GM21619 (cell line): ENCODE results near the gene ARHGAP26.
"Not testable (repeated sequence)": the region's sequence is repeated elsewhere in the genome, so short reads cannot be mapped to it uniquely, and the experiment has no call there.

Experiments used
- ATAC-seq: cut with Tn5 transposase; IDR thresholded peaks from one replicate; pipeline ENCODE4 v1.9.1; 2021; ENCODE audit not compliant: unreplicated experiment

ARHGAP26 gene

DNA sequence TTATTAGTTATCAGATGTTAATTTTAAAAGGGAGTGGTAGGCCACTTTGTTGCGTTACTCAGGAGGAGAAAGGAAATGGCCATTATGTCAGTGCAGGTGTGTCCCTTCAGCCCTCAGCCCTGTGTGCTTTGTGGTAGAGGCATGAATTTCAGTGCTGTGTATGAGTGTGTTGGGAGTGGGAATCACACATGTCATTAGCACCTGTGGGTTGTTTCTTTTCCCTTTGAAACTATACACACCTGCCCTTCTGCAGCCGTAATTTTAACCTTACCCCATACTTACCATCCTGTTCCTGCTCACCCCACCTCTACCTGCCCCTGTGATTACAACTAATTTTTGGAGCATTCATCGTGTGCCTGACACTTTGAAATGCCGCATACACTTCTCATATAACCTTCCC is 156.4 kb downstream of the ARHGAP26 start:
- ATAC-seq, result no peak

DNA sequence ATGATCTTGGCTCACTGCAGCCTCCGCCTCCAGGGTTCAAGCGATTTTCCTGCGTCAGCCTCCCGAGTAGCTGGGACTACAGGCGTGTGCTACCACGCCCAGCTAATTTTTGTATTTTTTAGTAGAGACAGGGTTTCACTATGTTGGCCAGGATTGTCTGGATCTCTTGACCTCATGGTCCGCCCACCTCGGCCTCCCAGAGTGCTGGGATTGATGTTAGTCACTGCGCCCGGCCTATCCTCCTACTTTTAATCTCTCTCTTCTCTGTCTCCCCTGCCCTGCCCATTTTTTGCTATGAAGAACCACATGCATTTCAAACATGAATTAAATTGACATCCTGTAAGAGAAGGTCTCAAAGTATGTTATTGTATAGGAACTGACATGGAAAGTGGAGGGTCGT is 158.8 kb downstream of the ARHGAP26 start:
- not testable (repeated sequence) for ATAC-seq

DNA sequence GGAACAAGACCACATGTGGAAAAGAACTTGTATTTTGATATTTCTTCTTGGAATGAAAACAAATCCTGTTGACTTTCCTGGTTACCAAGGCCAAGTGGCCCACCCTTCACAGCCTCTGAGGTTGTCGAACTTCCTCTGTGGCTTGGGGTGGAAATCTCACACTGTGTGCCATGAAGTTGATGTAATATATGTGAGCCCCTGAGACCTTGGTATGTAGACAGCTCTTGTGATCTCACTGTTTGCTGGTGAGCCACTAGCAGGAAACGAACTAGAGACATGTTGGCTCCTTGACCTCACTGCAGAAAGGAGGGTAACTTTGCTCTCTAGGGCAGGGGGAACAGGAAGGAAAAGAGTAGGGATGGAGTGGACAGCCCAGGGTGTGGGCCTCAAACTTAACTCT is 159.4 kb downstream of the ARHGAP26 start:
- no peak for ATAC-seq

DNA sequence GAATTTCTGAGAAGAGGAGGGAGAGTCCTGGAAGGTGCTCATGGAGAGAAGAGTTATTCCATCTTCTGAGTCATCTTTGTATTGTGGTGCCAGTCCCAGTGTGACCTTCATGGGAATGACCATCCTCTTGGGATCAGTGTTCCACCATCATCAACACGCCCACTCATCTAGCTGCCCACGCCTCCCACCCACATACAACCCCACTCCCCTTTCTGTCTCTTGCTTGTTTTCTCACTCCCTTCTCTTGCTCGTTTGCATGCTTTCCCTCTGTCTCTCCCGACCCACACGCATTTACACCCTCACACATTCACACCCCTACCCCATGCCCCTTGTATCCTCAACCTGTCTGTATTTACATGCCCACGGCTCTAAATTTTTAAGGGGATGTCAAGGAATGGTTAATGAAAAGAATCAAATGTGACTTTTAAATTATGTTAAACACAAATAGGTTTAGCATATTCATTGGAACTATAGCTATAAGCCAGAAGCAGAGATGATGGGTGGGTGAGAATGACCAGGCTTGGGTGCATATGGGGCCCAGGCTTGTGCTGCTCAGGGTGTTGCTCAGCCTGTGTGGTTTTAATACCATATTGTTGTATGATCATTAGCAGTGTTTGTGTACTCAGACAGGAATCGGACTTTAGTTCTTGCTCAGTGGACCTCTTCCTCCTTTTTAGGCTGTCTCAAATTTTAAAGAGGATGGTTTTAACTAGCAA is 160.4 kb downstream of the ARHGAP26 start:
- ATAC-seq, result no peak

DNA sequence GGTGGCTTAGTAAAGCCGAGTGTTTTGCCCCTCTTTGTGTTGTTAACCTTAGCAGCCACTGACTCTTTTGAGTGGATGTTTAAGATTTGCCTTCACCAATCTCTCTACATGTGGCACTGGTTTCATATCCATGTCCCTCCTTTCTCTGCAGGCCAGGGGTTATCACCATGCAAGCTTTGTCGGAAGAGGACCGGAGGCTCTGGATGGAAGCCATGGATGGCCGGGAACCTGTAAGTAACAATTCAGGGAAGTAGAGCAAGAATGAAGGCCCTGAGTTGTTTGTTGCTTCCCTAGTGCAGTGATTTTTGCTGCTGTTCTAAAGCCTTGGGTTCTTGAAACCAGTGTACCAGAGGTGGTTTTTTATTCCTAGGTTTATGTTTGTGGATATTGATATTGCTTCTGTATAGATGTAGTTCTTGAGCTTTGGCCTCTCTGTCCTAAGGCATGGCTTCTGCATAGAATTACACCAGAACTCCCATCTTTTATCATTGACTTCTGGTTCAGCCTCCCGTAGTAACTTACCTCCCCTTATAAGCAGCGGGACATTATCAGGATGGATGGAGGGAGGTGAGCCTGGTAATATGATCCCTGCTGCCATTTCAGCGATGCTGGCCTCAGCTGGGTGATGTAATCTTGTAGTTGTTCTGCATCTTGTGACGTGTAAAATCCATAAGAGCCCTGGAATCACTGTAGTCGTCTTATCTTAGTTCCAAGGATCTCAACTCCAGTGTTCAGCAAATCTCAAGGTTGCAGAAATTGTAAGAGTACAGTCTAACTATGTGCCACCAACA is 161.9 kb downstream of the ARHGAP26 start:
- no peak for ATAC-seq

DNA sequence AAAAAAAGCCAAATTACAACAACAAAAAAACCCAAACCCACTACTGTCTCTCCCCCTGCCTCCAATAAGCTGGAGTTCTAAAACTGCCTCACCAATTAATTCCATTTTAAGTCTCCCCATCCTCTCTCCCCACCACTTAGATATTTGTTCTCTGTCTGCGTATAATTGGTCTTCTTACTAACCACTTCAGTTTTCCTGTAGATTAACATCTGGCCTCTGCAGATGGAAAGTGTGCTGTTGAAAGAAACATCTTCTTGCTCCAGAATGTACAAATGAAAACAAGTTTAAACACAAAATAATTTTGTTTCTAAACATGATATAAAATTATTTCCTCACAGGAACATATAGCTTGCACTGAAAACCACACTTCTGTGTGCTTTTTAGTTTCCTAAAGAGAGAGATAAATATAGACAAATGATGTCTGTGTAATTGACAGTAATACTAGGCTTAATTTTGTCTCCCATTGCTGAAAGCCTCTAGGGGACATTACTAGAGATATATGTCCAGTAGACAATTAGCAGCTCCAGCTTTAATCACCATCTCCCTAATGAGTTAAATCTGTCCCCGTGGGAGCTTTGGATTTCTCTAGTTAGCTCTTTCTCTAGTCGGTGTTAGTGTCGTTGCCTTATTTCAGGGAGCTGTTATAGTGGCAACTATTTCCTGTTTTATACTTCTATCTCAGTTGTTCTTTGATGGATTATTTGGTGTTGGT is 164.0 kb downstream of the ARHGAP26 start:
- no peak for ATAC-seq

DNA sequence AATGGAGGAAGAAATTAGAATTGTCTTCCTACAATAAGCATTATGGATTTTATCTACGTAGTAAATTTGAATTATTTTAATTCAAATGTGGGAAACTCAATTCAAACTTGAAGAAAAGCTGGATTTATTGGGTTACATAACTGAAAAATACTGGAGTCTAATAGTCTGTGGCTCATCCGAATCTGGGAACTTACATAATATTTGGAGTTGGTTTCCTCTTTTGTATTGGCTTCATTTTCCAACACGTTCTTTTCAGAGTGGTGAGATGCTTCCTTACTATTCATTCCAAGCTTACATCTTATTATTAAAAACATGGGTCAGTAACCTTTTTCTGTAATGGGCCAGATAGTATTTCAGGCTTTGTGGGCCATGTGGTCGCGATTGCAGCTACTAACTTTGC is 164.8 kb downstream of the ARHGAP26 start:
- ATAC-seq, result no peak

DNA sequence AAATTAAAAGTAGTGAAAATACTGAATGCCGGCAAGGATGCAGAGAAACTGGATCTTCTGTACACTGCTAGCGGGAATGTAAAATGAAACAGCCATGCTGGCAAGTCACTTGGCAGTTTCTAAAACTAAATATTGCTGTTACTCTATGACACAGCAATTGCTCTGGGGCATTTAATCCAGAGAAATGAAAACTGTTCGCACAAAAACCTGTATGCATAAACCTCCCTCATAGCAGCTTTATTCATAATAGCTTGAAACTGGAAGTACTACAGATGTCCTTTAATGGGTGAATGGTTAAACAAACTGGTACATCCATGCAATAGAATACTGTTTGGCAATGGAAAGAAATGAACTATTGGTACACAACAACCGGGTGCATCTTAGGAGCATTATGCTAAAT is 167.2 kb downstream of the ARHGAP26 start:
- no peak for ATAC-seq

DNA sequence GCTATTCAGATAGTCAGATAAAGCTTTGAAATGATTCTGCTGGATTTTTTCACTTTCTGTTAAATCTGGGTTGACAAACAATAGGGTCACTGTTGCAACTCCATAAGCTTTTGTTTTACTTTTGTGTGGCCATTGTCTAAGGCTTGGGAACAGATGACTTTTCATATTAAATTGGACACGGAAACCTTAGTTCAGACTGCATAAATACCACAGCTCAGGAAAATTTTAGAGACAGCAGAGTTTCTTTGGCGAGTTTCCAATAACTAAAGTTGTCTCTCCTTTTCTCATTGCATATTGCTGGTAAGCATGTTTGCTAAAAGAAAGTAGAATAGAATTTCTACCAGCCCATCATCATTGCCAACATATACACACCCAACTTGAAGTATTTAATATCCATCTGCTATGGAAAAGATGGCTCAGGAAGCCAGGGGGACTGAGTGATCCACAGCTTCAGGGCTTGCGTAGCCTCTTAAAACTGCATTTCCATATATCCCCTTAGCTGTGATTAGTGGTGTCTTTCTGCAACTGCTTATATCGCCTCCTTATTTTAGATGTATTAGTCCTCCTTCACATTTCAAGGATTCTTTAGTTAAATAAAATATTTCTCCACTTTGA is 168.2 kb downstream of the ARHGAP26 start:
- no peak for ATAC-seq

DNA sequence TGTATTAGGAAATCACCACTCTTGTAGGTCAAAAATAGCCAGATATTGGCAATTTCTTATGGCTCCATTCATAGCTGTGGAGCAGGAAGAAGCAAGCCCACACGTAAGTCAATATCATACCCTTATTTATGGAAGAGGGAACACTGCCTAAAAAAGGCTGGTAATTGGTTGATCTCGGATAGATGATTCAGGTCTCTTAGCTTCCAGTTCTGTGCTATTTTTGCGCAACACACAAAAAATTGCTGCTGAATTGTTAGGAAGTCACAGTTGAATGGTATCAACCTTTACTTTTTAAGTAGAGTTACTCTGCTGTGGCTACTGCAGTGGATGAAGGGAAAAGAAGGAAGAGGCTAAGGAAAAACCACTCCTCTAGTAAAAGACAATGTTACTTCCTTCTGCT is 168.8 kb downstream of the ARHGAP26 start:
- ATAC-seq, result no peak

DNA sequence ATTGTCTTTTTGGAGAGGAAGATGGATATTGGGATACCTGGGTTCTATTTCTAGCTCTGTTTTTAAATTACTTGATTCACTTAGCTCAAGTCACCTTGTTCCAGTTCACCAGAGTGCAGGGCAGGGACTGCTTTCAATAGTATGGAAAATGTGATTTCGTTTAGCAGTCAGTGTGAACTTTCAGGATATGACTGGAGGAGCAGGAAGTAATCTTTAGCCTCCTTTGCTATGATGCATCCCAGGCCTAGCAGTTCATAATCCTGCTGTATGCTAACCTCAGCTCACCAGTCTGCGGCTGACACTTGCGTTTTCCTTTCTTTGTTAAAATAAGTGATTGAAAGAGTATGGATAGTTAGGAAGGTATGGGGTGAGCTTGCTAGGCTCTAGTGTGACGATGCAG is 169.7 kb downstream of the ARHGAP26 start:
- no peak for ATAC-seq

DNA sequence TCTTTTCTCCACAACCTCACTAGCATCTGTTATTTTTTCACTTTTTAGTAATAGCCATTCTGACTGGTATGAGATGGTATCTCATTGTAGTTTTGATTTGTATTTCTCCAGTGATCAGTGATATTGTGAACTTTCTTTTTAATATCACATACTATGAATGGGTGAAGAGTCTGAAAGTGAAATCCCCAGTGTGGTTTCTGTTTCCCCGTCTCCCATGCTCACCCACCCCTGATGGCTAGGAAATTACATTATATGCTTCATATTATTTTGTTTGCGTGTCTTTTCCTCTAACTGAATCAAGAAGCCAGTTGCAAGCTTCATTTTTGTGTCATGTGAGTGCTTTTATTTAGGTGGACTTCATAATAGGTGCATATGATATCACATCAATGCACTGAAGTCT is 171.1 kb downstream of the ARHGAP26 start:
- ATAC-seq, result no peak

DNA sequence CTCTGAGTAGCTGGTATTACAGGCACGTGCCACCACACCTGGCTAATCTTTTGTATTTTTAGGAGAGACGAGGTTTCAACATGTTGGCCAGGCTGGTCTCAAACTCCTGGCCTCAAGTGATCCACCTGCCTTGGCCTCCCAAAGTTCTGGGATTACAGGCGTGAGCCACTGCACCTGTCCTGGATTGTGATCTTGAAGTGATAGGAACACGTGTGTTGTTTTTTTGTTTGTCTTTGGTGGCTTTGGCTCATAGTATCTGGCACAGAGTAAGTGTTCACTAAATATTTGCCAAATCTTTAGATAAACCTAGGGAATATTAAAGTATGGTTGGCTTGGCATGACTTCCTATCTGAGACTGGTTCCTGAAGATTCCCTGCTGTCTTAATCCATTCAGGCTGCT is 172.7 kb downstream of the ARHGAP26 start:
- no peak for ATAC-seq

DNA sequence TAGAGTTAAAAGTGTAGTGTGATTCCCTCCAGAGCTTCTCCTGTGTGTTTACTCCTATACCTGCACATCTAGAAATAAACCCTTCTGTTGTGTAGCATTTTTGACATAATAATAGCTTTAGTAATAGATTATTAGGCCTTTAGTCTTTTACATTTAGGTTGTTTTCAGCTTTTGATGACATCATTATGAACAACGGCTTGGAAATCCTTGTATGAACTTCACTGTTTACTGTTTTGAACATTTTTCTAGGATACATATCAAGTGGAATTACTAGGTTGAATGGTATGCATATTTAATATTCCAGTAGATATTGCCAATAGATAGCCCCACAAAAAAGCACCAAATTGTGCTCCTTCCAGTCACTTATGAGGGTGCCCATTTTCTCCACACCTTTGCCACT is 174.0 kb downstream of the ARHGAP26 start:
- ATAC-seq, result no peak

DNA sequence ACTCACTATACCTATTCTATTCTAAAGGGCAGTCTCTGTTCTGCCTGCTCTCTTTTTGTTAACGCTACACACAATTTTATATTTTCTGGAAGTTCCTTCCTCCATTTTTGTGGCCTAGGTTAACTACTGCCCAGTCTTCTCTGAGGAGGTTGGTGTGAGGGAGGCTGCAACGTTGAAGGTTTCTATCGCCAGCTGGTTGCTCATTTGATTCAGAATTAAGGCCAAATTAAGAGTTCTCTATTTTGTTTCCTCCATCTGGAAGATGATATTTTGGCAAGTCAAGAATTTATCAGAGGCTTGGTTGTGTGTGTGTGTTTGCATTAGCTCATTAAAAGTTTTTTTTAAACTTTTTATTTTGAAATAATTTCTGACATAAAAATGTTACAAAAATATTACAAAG is 175.1 kb downstream of the ARHGAP26 start:
- no peak for ATAC-seq

DNA sequence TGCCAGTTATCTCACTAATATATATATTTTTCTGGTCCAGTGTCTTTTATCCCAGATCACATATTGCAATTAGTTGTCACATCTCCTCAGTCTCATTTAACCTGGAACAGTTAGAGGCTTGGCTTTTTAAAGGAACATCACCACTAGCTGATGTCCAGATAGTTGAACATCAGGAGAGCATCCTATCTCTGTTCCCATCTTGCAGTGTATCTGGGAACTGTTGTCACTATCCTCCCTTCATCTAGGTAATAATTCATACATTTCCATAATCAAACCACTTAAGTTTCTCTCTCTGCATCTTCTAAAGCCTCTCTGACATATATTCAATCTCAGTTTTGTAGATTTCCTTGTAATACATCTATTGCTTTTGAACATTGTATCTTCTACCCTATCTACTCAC is 175.7 kb downstream of the ARHGAP26 start:
- ATAC-seq, result no peak

DNA sequence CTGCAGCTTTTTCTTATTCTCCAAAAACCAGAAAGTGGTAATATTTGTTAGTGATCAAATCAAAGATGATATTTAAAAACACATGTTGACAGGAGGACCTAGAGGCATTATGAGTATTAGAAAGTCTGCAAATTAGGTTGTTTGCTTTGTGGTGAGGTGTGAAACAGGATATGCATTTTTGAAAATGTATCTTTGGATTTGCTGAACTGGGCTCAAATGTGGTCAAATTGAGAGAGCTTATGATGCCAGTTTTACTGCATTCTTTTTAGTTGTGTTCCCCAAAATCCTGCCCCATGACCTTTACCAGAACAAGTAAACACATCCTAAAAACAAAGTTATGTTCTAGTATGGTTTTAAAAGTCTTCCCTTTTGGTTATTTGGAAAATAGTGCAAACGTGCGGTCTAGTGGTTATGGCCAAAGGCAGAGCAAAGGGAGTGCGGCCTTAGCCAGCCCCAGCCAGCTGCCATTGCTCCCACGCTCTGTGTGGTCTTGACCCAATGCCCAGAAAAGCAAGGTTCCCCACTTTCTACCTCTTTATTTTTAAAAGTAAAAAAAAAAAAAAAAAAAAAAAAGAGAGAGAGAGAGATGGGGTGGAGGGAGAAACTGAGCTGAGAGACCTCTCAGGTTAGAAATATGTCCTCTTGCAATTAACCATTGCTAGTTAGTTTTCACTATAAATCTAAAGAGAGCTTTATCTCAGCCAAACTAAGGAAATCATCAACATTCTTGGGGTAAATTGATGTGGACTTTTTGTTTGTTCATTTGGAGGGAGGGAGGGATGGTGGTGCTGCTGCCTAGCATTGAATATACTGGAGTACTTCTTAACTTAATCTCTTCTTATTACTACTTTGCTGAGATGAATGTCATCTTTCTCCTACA is 176.6 kb downstream of the ARHGAP26 start:
- ATAC-seq, result no peak

DNA sequence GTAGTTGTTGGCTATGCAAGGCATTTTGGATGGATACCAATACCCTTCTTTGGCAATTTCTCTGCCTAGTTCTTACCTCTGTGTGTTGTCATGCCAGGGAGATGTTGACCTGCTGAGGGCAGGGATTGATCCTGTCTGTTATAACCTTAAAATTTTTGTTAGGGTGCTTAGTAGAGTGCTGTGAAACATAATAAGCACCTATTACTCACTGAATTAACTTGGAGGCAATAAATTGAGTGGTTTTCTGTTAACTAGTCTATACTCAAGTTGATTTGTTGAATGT is 177.2 kb downstream of the ARHGAP26 start:
- no peak for ATAC-seq

DNA sequence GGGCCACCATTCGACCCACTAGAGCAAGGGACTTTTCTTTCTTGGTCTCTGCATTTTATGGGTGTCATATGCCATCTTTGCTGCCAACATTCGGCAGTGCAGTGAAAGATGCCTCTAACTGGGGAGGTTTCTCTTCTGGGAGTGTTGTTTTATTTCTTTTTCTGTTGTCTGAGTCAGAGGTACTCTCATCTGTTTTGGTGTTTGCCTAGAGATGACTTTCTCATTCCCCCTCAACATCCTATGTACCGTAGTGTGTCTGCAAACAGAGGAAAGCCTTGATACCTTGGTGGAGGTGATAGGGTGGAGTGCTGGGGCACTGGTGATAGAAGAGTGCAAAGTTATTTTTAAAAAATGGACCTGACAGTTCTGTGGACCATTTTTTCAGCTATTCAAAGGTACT is 182.1 kb downstream of the ARHGAP26 start:
- ATAC-seq, result no peak

DNA sequence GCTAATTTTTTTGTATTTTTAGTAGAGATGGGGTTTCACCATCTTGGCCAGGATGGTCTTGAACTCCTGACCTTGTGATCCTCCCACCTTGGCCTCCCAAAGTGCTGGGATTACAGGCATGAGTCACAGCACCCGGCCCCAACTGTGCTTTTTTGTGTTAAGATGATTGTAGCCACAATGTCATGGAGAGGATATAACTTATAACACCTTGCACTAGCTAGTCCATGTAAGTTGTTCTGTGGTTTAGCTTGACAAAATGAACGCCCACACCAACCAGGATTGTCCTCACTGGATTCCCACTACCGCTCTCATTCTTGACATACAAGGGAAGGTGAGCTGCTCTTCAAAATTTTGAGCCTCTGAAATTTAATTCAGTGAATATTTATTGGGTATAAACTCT is 182.7 kb downstream of the ARHGAP26 start:
- not testable (repeated sequence) for ATAC-seq

DNA sequence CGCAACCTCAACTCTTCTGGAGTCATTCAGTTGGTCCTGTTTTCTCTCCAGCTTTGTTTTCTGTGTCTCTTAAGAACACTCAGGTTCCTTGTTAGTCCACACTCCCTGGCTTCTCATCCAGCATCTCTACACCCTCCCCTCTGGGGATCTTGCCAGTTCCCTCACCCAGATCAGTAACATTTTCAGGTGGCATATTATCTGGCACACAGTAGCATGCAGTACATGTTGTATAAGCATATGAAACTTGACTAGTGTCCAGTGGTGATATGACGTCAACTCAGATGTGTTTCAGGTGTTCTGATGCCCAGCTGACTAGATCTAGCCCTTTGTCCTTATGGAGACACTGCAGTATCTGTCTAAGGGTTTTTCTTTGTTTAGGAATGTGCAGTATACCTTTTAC is 184.3 kb downstream of the ARHGAP26 start:
- ATAC-seq, result no peak
